Stimulated activated CD8-positive, alpha-beta memory T cell treated with anti-CD3 and anti-CD28 coated beads, Interleukin-12 subunit alpha, Interleukin-12 subunit beta, amount 100 ng/mL, for 1 hour (primary cell): Measurements from ENCODE around the gene NIBAN1.
"Not testable (repeated sequence)": the region's sequence is repeated elsewhere in the genome, so short reads cannot be mapped to it uniquely, and the experiment has no call there.

Experiments used
- DNase-seq: peaks from one replicate; pipeline ENCODE4 v3.0.0-alpha.2; 2020; ENCODE audit warnings: low read depth

The NIBAN1 gene

GRCh38 chr1:184973272-184974055, 844 bp downstream of the NIBAN1 start:
- DNase-seq, result peak; percentile 24

- DNase-seq, result no peak
Measured at GRCh38 chr1:184972315-184973055, 1.8 kb downstream of the NIBAN1 start.

- no peak for DNase-seq
Measured at GRCh38 chr1:184971522-184972265, 2.6 kb downstream of the NIBAN1 start.

- no peak for DNase-seq
Measured at GRCh38 chr1:184970691-184971161, 3.6 kb downstream of the NIBAN1 start.

- no peak for DNase-seq
Measured at GRCh38 chr1:184966989-184967388, 7.3 kb downstream of the NIBAN1 start.

GRCh38 chr1:184965944-184966860, 8.1 kb downstream of the NIBAN1 start:
- DNase-seq, result no peak

- DNase-seq, result no peak
Measured at GRCh38 chr1:184965439-184965838, 8.9 kb downstream of the NIBAN1 start.

- no peak for DNase-seq
Measured at GRCh38 chr1:184959626-184960025, 14.7 kb downstream of the NIBAN1 start.

GRCh38 chr1:184958554-184959353, 15.6 kb downstream of the NIBAN1 start:
- DNase-seq, result no peak

- DNase-seq, result not testable (repeated sequence)
Measured at GRCh38 chr1:184957901-184958300, 16.4 kb downstream of the NIBAN1 start.

GRCh38 chr1:184956999-184957700, 17.2 kb downstream of the NIBAN1 start:
- DNase-seq, result no peak

GRCh38 chr1:184954232-184954995, 19.9 kb downstream of the NIBAN1 start:
- no peak for DNase-seq

- DNase-seq, result no peak
Measured at GRCh38 chr1:184953600-184954219, 20.6 kb downstream of the NIBAN1 start.

GRCh38 chr1:184952428-184952827, 21.9 kb downstream of the NIBAN1 start:
- no peak for DNase-seq

GRCh38 chr1:184951788-184952187, 22.5 kb downstream of the NIBAN1 start:
- no peak for DNase-seq

- no peak for DNase-seq
Measured at GRCh38 chr1:184950906-184951305, 23.4 kb downstream of the NIBAN1 start.

- no peak for DNase-seq
Measured at GRCh38 chr1:184950227-184950626, 24.1 kb downstream of the NIBAN1 start.

GRCh38 chr1:184947497-184948256, 26.6 kb downstream of the NIBAN1 start:
- DNase-seq, result no peak
